ENCODE measurements around the gene SEMA4B.
"Not testable (repeated sequence)": the region's sequence is repeated elsewhere in the genome, so short reads cannot be mapped to it uniquely, and the experiment has no call there.

SEMA4B gene, protein sequence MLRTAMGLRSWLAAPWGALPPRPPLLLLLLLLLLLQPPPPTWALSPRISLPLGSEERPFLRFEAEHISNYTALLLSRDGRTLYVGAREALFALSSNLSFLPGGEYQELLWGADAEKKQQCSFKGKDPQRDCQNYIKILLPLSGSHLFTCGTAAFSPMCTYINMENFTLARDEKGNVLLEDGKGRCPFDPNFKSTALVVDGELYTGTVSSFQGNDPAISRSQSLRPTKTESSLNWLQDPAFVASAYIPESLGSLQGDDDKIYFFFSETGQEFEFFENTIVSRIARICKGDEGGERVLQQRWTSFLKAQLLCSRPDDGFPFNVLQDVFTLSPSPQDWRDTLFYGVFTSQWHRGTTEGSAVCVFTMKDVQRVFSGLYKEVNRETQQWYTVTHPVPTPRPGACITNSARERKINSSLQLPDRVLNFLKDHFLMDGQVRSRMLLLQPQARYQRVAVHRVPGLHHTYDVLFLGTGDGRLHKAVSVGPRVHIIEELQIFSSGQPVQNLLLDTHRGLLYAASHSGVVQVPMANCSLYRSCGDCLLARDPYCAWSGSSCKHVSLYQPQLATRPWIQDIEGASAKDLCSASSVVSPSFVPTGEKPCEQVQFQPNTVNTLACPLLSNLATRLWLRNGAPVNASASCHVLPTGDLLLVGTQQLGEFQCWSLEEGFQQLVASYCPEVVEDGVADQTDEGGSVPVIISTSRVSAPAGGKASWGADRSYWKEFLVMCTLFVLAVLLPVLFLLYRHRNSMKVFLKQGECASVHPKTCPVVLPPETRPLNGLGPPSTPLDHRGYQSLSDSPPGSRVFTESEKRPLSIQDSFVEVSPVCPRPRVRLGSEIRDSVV

DNA sequence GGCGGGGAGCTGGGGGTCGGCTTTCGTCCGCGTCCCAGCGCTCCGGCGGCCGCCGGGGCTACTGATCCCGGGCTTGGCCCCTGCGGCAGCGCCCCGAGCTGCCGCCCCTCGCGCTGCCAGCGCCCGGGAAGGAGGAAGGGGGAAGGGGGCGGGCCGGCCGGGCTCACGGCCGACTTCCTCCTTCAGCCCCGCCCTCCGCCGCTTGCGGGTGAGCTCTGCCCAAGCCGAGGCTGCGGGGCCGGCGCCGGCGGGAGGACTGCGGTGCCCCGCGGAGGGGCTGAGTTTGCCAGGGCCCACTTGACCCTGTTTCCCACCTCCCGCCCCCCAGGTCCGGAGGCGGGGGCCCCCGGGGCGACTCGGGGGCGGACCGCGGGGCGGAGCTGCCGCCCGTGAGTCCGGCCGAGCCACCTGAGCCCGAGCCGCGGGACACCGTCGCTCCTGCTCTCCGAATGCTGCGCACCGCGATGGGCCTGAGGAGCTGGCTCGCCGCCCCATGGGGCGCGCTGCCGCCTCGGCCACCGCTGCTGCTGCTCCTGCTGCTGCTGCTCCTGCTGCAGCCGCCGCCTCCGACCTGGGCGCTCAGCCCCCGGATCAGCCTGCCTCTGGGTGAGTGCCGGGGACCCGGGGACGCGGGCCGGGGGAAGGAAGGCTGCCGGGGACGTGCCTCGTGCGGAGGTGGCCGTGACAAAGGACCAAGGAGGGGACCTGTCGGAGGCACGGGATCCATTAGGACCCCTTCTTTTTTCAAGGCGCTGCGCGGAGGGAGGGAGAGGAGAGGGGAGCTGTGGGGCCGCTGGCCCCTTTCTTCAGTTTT lies at the start of gene SEMA4B:
Gene SEMA4B (plus strand): TSS at position 201 of the 814 bp plus-strand sequence. CDS start 249 bp downstream, at position 450.
- DNase-seq (ENCODE audit: low read depth in 1 of 2, low spot score in 1 of 2): peak; percentile 47 to 59

DNA sequence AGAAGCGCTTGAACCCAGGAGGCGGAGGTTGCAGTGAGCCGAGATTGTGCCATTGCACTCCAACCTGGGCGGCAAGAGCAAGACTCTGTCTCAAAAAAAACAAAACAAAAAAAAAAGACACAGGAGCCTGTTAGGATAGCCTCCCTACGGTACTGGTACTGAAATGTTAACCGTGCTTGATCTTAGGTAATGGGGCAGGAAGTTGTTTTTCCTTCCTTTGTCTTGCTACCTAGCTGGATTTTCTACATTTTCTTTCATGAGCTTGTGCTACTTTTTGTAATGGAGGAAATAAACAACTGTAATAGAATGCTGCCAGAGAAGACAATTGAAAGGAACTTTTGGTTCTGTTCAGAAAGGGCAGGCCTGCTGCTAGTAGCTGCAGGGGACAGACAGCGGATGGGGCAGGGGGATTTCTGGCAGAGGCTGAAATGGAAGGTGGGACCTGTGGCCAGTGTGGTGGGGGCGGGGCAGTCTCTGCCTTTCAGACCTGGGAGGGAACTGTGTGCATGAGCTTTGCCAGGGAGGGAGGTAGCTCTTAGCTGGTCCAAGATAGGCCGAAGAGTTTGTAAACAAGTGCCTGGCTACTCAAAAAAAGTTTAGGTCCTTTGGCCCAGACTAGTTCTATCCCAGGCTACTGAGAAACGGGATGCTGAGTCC lies 49.0 kb upstream of the SEMA4B start:
- DNase-seq (ENCODE audit: low read depth in 1 of 2, low spot score in 1 of 2): no peak

DNA sequence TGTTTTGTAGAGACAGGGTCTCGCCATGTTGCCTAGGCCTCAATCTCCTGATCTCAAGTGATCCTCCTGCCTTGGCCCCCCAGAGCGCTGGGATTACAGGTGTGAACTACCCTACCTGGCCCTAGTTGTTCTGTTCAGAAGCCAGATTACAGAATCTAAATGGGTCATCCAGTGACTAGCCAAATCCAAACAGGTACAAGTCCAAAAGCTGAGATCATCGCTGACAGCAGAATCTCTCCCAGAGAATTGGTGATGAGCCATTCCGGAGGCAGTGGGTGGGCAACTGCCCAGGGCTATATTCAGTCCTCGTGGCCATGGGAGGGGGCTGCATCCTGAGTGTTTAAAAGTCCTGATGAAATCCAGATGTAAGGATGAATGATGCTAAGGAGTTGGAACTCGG lies 47.5 kb upstream of the SEMA4B start:
- no peak for DNase-seq (ENCODE audit: low read depth in 1 of 2, low spot score in 1 of 2)

DNA sequence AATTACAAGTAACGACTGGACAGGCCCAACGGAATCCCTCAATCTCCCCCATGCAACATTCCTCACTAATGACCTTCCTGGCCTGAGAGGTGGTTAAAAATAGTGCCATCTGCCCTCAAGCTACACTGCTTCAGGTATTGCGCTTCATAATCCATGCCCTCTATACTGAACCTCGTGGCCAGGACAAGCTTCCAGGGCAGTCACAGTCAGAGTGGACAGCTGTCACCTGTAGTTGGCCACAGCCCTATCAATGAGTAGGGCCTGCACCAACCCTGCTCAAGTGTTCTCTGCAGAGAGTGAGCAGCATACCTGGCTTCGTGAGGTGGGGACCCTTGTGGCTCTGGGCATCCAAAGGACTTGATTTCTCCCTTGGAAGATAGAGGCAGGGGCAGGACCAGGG lies 46.9 kb upstream of the SEMA4B start:
- no peak for DNase-seq (ENCODE audit: low read depth in 1 of 2, low spot score in 1 of 2)

DNA sequence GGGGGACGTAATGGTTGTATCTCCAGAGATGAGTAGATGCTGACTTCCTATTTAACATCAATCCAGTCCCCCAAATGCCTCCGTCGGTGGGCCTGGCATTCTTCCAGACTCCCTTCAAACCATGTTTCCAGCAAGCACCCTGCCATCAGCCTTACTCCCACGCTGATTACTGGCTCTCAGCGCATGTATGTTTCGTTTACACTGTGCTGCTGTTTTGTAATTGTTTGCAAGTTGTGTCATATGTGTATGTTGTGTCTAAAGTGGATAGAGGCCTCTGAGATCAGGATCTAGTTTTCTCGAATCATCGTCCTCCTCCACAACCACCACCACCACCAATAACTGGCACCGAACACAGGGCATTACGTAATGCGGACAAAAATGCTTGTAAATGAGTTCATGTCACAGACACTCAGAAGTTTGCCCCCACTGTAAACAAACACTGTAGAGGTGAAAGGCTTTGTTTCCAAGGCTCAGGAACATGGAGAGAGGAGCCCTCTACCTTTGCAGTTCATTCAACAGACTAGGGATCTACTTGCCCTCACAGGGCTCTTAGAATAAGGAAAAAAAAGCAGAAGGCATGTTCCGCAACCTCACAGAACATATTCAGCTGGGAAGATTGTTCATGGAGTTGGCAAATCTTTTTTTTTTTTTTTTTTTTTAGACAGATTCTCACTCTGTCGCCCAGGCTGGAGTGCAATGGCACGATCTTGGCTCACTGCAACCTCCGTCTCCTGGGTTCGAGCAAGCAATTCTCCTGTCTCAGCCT lies 46.1 kb upstream of the SEMA4B start:
- DNase-seq (ENCODE audit: low read depth in 1 of 2, low spot score in 1 of 2): no peak

DNA sequence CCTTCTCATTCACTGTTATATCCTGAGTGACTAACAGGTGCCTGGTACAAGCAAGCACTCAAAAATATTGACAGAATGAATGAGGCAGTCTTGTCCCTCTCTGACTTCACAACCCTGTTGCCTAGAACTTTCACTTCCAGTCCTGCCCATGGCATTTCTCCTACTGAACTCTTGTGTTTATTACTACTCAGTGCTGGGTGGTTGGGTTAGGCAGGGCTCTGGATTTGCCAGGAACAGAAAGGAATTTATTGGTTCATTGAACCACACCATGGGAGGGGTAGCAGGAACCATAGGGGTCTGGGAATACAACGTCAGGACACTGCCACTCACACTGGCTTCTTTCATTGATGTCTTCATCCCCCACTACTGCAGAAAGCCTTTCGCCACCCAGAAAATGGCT lies 41.9 kb upstream of the SEMA4B start:
- DNase-seq (ENCODE audit: low read depth in 1 of 2, low spot score in 1 of 2): no peak

DNA sequence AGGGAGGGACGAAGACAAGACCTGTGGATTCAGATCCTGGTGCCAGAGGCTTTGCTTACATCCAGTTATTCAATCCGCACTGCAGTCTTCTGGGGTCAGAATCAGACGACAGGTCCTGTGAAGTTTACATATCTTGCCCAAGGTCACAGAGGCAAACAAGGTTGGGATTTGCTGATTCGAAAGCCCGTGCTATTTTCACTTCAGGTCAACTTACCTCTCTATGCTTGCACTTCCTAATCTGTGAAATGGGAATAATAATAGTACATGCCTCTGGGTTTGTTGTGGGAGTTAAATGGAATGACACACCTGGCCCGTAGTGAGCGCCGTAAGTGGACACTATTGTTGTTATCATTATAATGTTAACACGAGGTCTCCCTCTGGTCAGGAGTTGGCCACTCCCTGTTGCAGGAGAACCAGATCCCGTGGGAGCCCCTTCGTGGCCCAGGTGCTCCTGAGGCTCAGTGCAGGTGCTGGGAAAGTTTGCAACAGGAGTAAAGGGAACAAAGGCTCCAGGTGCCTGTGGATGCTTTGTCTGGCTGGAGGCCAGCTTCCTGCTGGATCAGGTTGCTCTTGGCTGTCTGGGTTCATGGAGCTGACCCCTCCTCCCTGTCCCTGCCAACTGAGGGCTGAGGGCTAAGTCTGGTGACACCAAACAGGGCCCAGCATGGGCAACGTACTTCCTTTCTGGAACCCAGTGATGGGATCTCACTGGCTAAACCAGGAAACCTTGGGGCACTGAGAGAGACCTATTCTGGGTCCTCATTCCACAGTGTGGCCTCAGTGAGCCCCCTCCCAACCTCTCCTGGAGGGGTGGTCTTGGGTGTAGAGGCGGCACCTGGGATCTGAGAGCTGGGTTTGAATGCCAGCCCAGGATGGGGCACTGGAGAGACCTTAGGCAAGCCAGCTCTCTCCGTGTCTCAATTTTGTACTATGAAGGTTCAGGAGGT lies 40.1 kb upstream of the SEMA4B start:
- DNase-seq (ENCODE audit: low read depth in 1 of 2, low spot score in 1 of 2): no peak

DNA sequence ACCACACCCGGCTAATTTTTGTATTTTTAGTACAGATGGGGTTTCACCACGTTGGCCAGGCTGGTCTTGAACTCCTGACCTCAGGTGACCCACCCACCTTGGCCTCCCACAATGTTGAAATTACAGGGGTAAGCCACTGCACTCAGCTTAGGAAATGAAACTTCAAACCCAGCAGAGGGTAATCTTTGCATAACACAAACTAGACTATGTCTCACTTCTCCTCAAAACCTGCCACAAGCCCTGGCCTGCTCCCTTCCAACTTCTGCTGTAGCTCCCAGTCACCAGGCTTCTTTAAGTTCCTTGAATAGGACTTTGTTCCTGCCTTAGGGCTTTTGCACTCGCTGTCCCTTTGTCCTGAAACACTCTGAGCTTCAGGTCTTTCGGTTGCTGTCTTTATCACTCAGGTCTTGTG lies 39.2 kb upstream of the SEMA4B start:
- no peak for DNase-seq (ENCODE audit: low read depth in 1 of 2, low spot score in 1 of 2)

DNA sequence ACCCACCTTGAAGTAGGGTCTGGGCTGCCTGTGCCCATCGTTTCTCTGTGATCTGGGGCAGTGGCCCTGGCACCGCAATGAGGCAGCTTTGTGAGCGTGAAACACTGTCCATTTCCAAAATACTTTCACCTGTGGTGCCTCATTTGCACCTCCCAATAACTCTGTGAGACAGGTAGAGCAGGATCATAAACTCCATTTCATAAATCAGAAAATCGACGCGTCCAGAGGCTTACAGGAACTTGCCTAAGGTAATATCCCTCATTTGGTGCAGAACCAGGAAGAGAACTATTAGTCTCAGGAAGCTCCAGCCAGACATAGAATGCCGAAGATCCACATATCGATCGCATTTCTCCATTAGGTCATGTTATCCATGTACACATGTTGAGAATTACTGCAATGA lies 38.2 kb upstream of the SEMA4B start:
- no peak for DNase-seq (ENCODE audit: low read depth in 1 of 2, low spot score in 1 of 2)

DNA sequence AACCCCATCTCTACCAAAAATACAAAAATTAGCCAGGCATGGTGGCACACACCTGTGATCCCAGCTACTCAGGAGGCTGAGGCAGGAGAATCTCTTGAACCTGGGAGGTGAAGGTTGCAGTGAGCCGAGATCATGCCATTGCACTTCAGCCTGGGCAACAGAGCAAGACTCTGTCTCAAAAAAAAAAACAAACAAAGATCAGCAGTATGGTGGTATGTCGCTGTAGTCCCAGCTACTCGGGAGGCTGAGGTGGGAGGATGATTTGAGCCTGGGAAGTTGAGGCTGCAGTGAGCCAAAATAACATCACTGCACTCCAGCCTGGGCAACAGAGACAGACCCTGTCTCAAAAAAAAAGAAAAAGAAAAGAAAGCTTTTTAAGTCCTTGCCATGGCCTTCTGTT lies 36.9 kb upstream of the SEMA4B start:
- DNase-seq (ENCODE audit: low read depth in 1 of 2, low spot score in 1 of 2): not testable (repeated sequence)

DNA sequence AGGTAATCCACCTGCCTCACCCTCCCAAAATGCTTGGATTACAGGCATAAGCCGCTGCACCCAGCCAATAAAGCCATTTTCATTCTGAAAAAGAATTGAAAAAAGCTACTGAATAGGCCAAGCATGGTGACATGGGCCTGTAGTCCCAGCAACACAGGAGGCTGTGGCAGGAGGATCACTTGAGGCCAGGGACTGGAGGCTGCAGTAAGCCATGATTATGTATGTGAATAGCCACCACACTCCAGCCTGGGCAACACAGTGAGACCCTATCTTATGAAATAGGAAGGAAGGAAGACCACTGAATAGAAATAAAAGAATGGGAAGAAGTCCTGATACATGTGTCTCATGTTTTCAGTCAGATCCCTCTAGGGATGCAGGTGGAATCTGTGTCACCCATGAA lies 36.0 kb upstream of the SEMA4B start:
- DNase-seq (ENCODE audit: low read depth in 1 of 2, low spot score in 1 of 2): no peak

DNA sequence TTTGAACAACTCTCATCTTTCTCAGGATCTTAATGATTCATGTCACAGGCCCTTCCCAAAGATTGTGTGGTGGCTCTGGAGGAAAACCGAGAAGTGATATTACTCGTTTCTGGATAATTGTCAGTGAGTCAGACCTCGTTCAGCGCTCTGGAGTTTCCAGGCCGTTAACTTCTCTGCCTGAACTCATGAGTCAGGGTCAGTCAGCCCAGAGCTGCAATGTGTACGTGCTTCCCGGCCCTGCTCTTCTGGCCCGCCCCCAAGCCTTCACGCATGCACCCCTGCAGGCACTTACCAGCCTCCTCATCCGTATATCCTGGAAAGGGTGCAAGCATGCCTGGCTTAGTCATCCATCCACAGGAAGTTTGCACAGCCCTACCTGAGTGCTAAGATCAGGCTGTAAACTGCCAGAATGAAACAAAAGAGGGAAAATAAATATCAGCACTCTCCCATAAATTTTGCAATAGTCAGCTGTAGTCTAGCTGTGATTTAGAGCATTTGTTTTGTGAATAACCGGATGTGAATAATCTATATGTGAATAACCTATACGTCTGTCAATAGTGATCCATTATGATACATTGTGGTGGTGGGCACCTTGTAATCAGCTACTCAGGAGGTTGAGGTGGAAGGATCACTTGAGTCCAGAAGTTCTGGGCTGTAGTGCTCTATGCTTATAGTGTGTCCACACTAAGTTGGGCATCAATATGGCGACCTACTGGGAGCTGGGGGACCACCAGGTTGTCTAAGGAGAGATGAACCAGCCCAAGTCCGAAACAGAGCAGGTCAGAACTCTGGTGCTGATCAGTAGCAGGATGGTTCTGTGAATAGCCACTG lies 35.3 kb upstream of the SEMA4B start:
- no peak for DNase-seq (ENCODE audit: low read depth in 1 of 2, low spot score in 1 of 2)

DNA sequence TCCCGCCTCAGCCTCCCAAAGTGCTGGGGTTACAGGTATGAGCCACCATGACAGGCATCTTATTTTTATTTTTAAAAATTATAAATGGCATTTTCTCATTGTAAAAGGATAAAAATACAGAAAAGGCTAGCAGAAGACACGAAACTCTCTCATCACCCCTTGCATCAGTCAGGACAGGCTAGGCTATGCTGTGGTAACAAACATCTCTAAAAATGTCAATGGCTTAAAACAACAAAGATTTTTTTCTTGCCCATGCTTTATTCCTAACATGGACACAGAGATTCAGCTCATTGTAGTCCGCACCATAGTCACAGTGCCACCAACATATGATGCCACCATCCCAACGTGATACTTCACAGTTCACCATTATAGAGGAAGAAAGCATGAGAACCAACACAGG lies 34.0 kb upstream of the SEMA4B start:
- DNase-seq (ENCODE audit: low read depth in 1 of 2, low spot score in 1 of 2): no peak

DNA sequence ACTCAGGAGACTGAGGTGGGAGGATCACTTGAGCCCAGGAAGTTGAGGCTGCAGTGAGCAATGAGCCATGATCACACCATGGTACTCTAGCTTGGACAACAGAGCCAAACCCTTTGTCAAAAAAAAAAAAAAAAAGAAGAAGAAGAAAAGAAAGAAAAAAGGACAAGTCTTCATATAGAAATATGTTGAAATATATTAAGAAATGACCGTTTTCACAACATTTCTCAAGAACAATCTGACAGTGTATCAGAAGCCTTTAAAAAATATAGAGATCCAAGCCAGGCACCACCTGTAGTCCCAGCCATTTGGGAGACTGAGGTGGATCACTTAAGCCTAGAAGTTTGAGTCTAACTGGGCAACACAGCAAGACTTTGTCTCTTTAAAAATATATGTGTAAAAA lies 29.5 kb upstream of the SEMA4B start:
- no peak for DNase-seq (ENCODE audit: low read depth in 1 of 2, low spot score in 1 of 2)

DNA sequence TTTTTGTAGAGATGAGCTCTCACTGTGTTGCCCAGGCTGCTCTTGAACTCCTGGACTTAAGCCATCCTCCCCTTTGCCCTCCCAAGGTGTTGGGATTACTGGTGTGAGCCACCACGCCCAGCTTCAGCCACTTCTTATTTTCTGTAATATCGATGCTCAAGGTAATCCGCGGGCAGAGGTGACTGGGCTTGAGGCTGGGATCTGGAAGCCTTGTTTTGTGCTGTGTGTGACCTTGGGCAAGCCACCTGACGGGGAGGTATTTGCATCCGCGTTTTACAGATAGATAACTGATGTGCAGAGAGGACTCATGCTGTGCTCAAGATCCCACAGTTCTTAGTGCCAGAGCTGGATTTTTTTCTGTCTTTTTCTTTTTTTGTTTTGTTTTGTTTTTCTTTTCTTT lies 27.8 kb upstream of the SEMA4B start:
- DNase-seq (ENCODE audit: low read depth in 1 of 2, low spot score in 1 of 2): no peak

DNA sequence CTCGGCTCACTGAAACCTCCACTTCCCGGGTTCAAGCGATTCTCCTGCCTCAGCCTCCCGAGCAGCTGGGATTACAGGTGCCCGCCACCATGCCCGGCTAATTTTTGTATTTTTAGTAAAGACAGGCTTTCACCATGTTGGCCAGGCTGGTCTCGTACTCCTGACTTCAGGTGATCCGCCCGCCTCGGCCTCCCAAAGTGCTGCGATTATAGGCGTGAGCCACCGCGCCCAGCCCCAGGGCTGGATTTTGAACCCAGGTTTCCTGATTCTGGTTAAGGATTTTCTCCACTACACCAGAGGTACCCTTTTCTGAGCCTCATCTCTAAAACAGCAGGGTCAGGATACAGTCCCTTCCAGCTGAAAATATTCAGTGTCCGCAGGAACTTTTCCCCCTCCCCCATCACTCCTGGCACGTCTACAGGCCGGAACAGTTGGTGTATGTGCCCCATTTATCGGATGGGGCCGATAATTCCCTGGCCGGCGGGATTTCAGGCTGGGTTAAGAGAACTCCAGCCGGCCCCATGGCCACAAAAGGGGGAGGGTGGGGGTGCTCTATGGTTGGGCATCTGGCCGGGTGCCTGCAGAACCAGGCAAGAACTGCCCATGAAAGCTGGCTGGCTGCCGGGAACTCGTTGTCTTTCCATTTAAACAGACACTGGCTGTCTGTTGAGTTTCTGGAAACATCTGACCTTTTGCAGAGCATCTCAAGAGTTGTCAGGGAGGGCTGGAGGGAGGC lies 26.8 kb upstream of the SEMA4B start:
- no peak for DNase-seq (ENCODE audit: low read depth in 1 of 2, low spot score in 1 of 2)

DNA sequence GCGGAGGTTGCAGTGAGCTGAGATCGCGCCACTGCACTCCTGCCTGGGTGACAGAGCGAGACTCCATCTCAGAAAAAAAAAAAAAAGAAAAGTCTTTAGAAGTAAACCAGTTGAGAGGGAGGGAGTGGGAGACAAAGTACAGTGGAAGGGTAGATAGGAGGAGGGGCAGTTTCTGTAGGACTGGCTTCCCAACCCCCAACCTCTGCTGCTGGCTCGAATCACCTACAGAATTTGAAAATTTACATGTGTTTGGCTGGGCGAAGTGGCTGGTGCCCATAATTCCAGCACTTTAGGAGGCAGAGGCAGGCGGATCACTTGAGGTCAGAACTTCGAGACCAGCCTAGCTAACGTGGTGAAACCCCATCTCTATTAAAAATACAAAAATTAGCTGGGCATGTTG lies 24.1 kb upstream of the SEMA4B start:
- no peak for DNase-seq (ENCODE audit: low read depth in 1 of 2, low spot score in 1 of 2)
